Nephron progenitor cell (in vitro differentiated cells): Measurements from ENCODE around the gene MAMDC4.

ENCODE experiments used
- DNase-seq: peaks from one replicate; pipeline ENCODE4 v3.0.0; 2021
- H3K27ac Mint-ChIP-seq: 2 replicates; pipeline ENCODE4 v1.8.0; 2021; ENCODE audit warnings: mild to moderate bottlenecking, moderate library complexity, mixed read lengths
- H3K27me3 Mint-ChIP-seq: 2 replicates; pipeline ENCODE4 v1.8.0; 2021; ENCODE audit warnings: mild to moderate bottlenecking, low read depth, mixed read lengths; ENCODE audit not compliant: poor library complexity
- H3K36me3 Mint-ChIP-seq: 2 replicates; pipeline ENCODE4 v1.8.0; 2021; ENCODE audit warnings: low read depth, mixed read lengths
- H3K4me1 Mint-ChIP-seq: 2 replicates; pipeline ENCODE4 v1.8.0; 2021; ENCODE audit warnings: mixed read lengths
- H3K4me3 Mint-ChIP-seq: 2 replicates; pipeline ENCODE4 v1.8.0; 2021; ENCODE audit warnings: mild to moderate bottlenecking, moderate library complexity, mixed read lengths
- H3K9me3 Mint-ChIP-seq: 2 replicates; pipeline ENCODE4 v1.8.0; 2021; ENCODE audit warnings: mild to moderate bottlenecking, moderate library complexity, mixed read lengths
- TF ChIP-seq, protein P1 (sequence below): fragments of 200-600 bp; sonication (generic); IDR thresholded peaks from 2 replicates; pipeline ENCODE4 v1.5.0; 2021; ENCODE audit warnings: antibody characterized with exemption

MAMDC4 gene

DNA sequence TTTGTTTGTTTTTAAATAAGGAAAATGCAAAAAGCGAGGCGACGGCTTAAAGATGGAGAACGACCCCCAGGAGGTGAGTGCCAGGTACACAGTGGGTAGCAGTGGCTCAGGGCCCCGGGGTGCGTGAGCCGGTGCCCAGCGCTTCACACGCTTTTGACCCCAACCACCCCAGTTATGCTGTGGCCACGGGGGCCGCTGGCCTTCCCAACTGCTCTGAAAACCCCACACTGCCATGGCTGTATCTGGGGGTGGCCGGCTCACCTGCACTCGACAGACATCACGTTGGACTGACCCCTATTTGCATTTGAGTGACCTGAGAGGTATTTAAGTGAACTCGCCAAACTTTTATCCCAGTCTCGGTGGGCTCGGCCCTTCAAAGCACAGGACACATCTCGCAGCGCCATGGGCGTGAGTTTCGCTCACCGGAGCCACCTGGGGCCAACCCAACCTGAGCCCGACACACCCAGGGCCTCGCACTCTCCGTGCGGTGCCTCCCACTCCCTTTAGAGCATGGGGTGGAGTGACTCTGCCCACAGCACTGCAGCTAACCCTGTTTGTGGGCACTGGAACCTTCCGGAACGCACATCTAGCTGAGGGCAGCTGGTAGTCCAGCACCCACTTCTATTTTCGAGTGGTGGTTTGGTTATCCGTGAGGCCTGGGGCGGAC lies 23.5 kb upstream of the MAMDC4 start:
- TF ChIP-seq, protein P1, sequence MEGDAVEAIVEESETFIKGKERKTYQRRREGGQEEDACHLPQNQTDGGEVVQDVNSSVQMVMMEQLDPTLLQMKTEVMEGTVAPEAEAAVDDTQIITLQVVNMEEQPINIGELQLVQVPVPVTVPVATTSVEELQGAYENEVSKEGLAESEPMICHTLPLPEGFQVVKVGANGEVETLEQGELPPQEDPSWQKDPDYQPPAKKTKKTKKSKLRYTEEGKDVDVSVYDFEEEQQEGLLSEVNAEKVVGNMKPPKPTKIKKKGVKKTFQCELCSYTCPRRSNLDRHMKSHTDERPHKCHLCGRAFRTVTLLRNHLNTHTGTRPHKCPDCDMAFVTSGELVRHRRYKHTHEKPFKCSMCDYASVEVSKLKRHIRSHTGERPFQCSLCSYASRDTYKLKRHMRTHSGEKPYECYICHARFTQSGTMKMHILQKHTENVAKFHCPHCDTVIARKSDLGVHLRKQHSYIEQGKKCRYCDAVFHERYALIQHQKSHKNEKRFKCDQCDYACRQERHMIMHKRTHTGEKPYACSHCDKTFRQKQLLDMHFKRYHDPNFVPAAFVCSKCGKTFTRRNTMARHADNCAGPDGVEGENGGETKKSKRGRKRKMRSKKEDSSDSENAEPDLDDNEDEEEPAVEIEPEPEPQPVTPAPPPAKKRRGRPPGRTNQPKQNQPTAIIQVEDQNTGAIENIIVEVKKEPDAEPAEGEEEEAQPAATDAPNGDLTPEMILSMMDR: no peak
- Mint-ChIP-seq H3K27ac (no peak overlapping the region), H3K27me3 (no peaks in the 10 kb centered on the region), H3K9me3 (no peaks in the 10 kb centered on the region), H3K4me3 (no peak overlapping the region), H3K4me1 (peaks cover 4% of the 10 kb centered on the region), H3K36me3 (peaks cover 10% of the 10 kb centered on the region)
- no peak for DNase-seq

- Mint-ChIP-seq H3K4me3 (no peak overlapping the region), H3K36me3 (peaks cover 12% of the 10 kb centered on the region), H3K27me3 (no peaks in the 10 kb centered on the region), H3K27ac (no peak overlapping the region), H3K4me1 (peaks cover 3% of the 10 kb centered on the region), H3K9me3 (no peaks in the 10 kb centered on the region)
- DNase-seq: no peak
- TF ChIP-seq, protein P1: no peak
These were observed 22.7 kb upstream of the MAMDC4 start for GRCh38 chr9:136829412-136829811.

DNA sequence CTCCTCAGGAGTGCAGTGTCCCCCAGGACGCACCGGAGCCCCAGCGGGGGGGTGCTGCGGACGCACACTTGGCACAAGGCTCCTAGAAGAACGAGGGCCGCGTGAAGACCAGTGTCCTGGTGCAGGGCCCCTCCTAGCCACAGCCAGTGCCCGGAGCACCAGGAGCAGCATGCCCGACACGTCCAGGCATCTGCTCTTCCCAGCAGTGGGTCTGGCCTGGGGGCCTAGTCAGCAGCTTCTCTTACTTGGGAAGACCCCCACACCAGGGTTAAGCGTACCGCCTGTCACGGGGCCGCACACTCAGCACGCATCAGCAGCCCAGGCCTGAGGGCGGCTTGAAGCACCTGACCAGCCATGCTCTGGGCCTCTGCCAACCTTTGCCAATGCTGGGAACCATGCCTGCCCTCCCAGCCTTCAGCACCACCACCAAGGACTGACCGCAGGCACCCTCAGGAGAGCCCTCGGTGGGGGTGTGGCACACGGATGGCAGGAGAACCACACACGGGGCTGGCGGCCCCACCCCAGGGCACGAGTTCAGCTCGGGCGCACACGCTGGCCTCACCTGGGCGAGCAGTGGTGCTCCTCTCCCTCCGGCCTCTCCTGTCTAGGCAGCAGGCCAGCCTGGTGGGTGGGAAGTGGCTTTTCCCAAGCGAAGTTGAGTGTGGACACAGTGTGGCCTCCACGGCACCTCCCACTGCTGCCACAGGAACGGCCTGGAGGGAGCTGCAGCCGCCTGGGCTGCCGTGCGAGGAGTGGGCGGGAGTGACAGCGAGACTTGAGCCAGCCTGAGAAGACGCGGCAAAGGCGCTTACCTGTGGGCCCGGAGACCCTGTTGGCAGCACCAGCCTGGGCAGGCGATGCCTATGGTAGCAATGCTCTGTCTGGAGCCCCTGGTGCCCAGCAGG lies 21.9 kb upstream of the MAMDC4 start:
- H3K4me3 Mint-ChIP-seq: no peak overlapping the region
- no peaks in the 10 kb centered on the region for H3K9me3 Mint-ChIP-seq
- no peak for DNase-seq
- H3K27ac Mint-ChIP-seq: no peak overlapping the region
- H3K4me1 Mint-ChIP-seq: peaks cover 3% of the 10 kb centered on the region
- H3K27me3 Mint-ChIP-seq: no peaks in the 10 kb centered on the region
- TF ChIP-seq, protein P1: no peak
- peaks cover 12% of the 10 kb centered on the region for H3K36me3 Mint-ChIP-seq

GRCh38 chr9:136831002-136831719 lies 21.0 kb upstream of the MAMDC4 start:
- Mint-ChIP-seq H3K36me3 (peaks cover 12% of the 10 kb centered on the region), H3K4me1 (peaks cover 3% of the 10 kb centered on the region), H3K27me3 (no peaks in the 10 kb centered on the region), H3K27ac (no peak overlapping the region), H3K9me3 (no peaks in the 10 kb centered on the region), H3K4me3 (no peak overlapping the region)
- no peak for DNase-seq
- TF ChIP-seq, protein P1: no peak

- no peak for DNase-seq
- Mint-ChIP-seq H3K4me3 (no peak overlapping the region), H3K36me3 (peaks cover 12% of the 10 kb centered on the region), H3K4me1 (peaks cover 3% of the 10 kb centered on the region), H3K27ac (no peak overlapping the region), H3K27me3 (no peaks in the 10 kb centered on the region), H3K9me3 (no peaks in the 10 kb centered on the region)
- TF ChIP-seq, protein P1: no peak
These were observed 20.4 kb upstream of the MAMDC4 start for GRCh38 chr9:136831720-136832104.
